ENCODE data around the gene ZNF668.

GRCh38 chr16:31032736-31033708 is 41.0 kb downstream of the ZNF668 start, which contains the start of gene STX4:
- no peak for TF ChIP-seq CTCF (IDR thresholded peaks at IDR 0.05)
- no peak; the same call in 1 of the 2 replicates for TF ChIP-seq POLR2A (IDR thresholded peaks at IDR 0.05; ENCODE audit: low read length)
- TF ChIP-seq HOXB13 (CRISPR knock-in tag; IDR thresholded peaks at IDR 0.05; ENCODE audit: low read depth): peak; percentile 52; the same call in 1 of the 2 replicates
- TF ChIP-seq ESRRA (IDR thresholded peaks at IDR 0.05; ENCODE audit: borderline replicate concordance, low read length): 0 out of 2 replicates have a peak, but pooled peaks have one; percentile 39
- no peak for TF ChIP-seq KDM1A (IDR thresholded peaks at IDR 0.05; ENCODE audit: low read depth)
- TF ChIP-seq REST (IDR thresholded peaks at IDR 0.05): no peak
- no peak for TF ChIP-seq SREBF2 (IDR thresholded peaks at IDR 0.05)
- no peak for TF ChIP-seq EP300 (IDR thresholded peaks at IDR 0.05)
- no peak for TF ChIP-seq RAD21 (conservative IDR thresholded peaks at IDR 0.05 in 1 of 2, IDR thresholded peaks at IDR 0.05 in 1 of 2)
